K562 (cell line): ENCODE measurements around the gene CRYBG1. TPM values are rescaled to one million over a fixed set of nuclear protein-coding genes. Genes with fewer than 3 reads are reported as not detected.

Experiments used
- ATAC-seq: fragments of 200-7000 bp; cut with Tn5 transposase; 3 replicates; pipeline ENCODE4 v1.9.1; 2020; ENCODE audit warnings: moderate library complexity
- BruUV-seq: library from RNA; stranded (reverse); fragments of 400-500 nt; replicated peaks from 2 replicates; lab custom pipeline; 2021; lab: Mats Ljungman, UMichigan
- CTCF ChIA-PET: fragments of 300-600 bp; formaldehyde crosslinking; extraction: SDS; loops from one replicate; lab custom pipeline; 2021; ENCODE audit warnings: low intra/inter-chr PET ratio; lab: Yijun Ruan, JAX
- POLR2A ChIA-PET: fragments of 300-600, 350-650 bp; sonication (Branson Sonifier 250); formaldehyde crosslinking; extraction: SDS; loops from one replicate; lab custom pipeline; 2021; ENCODE audit warnings: antibody characterized with exemption, inconsistent platforms; lab: Yijun Ruan, JAX
- DNase-seq, 4 experiments: peaks; one replicate each; pipeline versions ENCODE4 v3.0.0 to v3.0.0-alpha.2; 2011 to 2018; ENCODE audit warnings: low spot score in 3 of 4, mixed read lengths in 3 of 4; ENCODE audit errors: extremely low read depth in 1 of 4
- FAIRE-seq: peaks from 2 replicates; lab custom pipeline; 2011; peaks lifted over from hg19 to GRCh38; lab: Jason Lieb, UNC
- H2AFZ ChIP-seq: 2 replicates; pipeline ENCODE4 v1.6.0; 2011; ENCODE audit warnings: low read depth, low read length, control low read depth, inconsistent platforms
- H3K27ac ChIP-seq: fragments of 200-600 bp; 3 replicates; pipeline ENCODE4 v1.8.0; 2011; ENCODE audit warnings: low read depth, mild to moderate bottlenecking, control low read depth, inconsistent platforms, low read length, moderate library complexity, mixed read lengths; ENCODE audit errors: extremely low read depth
- H3K27me3 ChIP-seq, 2 experiments: fragments of 300-600 bp in 1 of 2; 2 replicates in 1 of 2; 3 replicates in 1 of 2; pipeline versions ENCODE4 v1.6.0 to v1.8.0; 2011; ENCODE audit warnings: inconsistent platforms in 2 of 2, low read length in 2 of 2, mild to moderate bottlenecking in 1 of 2, mixed read lengths in 1 of 2, moderate library complexity in 1 of 2; ENCODE audit not compliant: control insufficient read depth in 2 of 2, insufficient read depth in 2 of 2
- H3K36me3 ChIP-seq: fragments of 300-600 bp; 3 replicates; pipeline ENCODE4 v1.8.0; 2011; ENCODE audit warnings: mild to moderate bottlenecking, low read length, inconsistent platforms; ENCODE audit not compliant: control insufficient read depth, insufficient read depth
- H3K4me1 ChIP-seq, 2 experiments: fragments of 200-600 bp in 1 of 2; replicated peaks in 1 of 2; 2 replicates in 1 of 2; 3 replicates in 1 of 2; pipeline versions ENCODE4 v1.5.1 to v1.8.0; 2011; ENCODE audit warnings: inconsistent platforms in 2 of 2, low read length in 2 of 2, mild to moderate bottlenecking in 1 of 2, mixed read lengths in 1 of 2, moderate library complexity in 1 of 2; ENCODE audit not compliant: control insufficient read depth in 2 of 2, insufficient read depth in 2 of 2
- H3K4me2 ChIP-seq: 2 replicates; pipeline ENCODE4 v1.6.1; 2011; ENCODE audit warnings: low read length, control low read depth, inconsistent platforms, mixed read lengths; ENCODE audit not compliant: insufficient read depth
- H3K4me3 ChIP-seq: fragments of 200-600 bp; sonication (generic), shearing (Covaris generic); 2 replicates; pipeline ENCODE4 v1.5.1; 2016; ENCODE audit warnings: control low read depth, inconsistent platforms
- H3K79me2 ChIP-seq: fragments of 200-600 bp; 3 replicates; pipeline ENCODE4 v1.8.0; 2011; ENCODE audit warnings: low read length, inconsistent platforms; ENCODE audit not compliant: control insufficient read depth, insufficient read depth
- H3K9ac ChIP-seq, 2 experiments: 2 replicates each; pipeline versions ENCODE4 v1.6.0 to v1.6.1; 2011; ENCODE audit warnings: low read depth in 2 of 2, low read length in 2 of 2, control low read depth in 1 of 2, inconsistent platforms in 1 of 2, mild to moderate bottlenecking in 1 of 2, mixed read lengths in 1 of 2; ENCODE audit not compliant: insufficient read depth in 1 of 2
- H3K9me1 ChIP-seq: one replicate; pipeline ENCODE4 v1.6.0; 2011; ENCODE audit warnings: inconsistent platforms, mild to moderate bottlenecking, low read length, moderate library complexity; ENCODE audit not compliant: control insufficient read depth, insufficient read depth
- H3K9me3 ChIP-seq: replicated peaks from 2 replicates; pipeline ENCODE4 v1.5.1; 2011; ENCODE audit warnings: low read depth, low read length, inconsistent platforms; ENCODE audit not compliant: control insufficient read depth, insufficient read depth
- H4K20me1 ChIP-seq: replicated peaks from 2 replicates; pipeline ENCODE4 v1.6.1; 2011; ENCODE audit warnings: low read length, inconsistent platforms, mixed read lengths; ENCODE audit not compliant: control insufficient read depth, insufficient read depth
- BHLHE40 ChIP-seq: IDR thresholded peaks from 2 replicates; pipeline ENCODE4 v1.6.1; 2011; ENCODE audit warnings: low read length, improper control_type of control experiment
- CBX2 ChIP-seq: fragments of 200-600 bp; sonication (generic); IDR thresholded peaks from one replicate; pipeline ENCODE4 v1.6.1; 2012; ENCODE audit warnings: mild to moderate bottlenecking, low read length, inconsistent platforms; ENCODE audit not compliant: insufficient read depth, poor library complexity, severe bottlenecking
- CREBBP ChIP-seq: IDR thresholded peaks from one replicate; pipeline ENCODE4 v1.6.1; 2012; ENCODE audit warnings: low read depth, mild to moderate bottlenecking, control low read depth, inconsistent platforms, low read length
- FOXJ3 ChIP-seq: sonication (generic); formaldehyde crosslinking; IDR thresholded peaks from 2 replicates; pipeline ENCODE4 v1.4.0; 2020; ENCODE audit warnings: mild to moderate bottlenecking, missing genetic modification reagents
- HDAC6 ChIP-seq: IDR thresholded peaks from 2 replicates; pipeline ENCODE4 v1.6.1; 2012; ENCODE audit warnings: low read depth, mild to moderate bottlenecking, control low read depth, inconsistent platforms, low read length, moderate library complexity
- PHF20 ChIP-seq: fragments of 450-650 bp; IDR thresholded peaks from 2 replicates; pipeline ENCODE4 v1.6.1; 2018; ENCODE audit not compliant: partially characterized antibody
- ZBTB8A ChIP-seq: fragments of 450-650 bp; IDR thresholded peaks from 2 replicates; pipeline ENCODE4 v1.6.1; 2018; ENCODE audit warnings: mild to moderate bottlenecking, moderate library complexity; ENCODE audit not compliant: partially characterized antibody
- ZNF184 ChIP-seq: sonication (generic); formaldehyde crosslinking; IDR thresholded peaks from 2 replicates; pipeline ENCODE4 v1.5.0; 2020; ENCODE audit warnings: missing genetic modification reagents
- ZNF23 ChIP-seq: fragments of 250-450 bp; sonication (Bioruptor Pico); IDR thresholded peaks from 2 replicates; pipeline ENCODE4 v1.4.0; 2020; ENCODE audit warnings: mild to moderate bottlenecking
- ZNF324 ChIP-seq: fragments of 250-450 bp; sonication (Bioruptor Pico); IDR thresholded peaks from 2 replicates; pipeline ENCODE4 v1.4.0; 2020; ENCODE audit warnings: mild to moderate bottlenecking
- WGBS: fragments of 100-300 bp; shearing (Covaris generic); methylation state at CpG from one replicate; pipeline ENCODE4 v1.1.6; 2016; ENCODE audit warnings: low coverage, mixed read lengths; ENCODE audit not compliant: insufficient coverage; ENCODE audit errors: missing lambda C conversion rate; 5-methylcytosine and 5-hydroxymethylcytosine counted together
- in situ Hi-C: fragments of 300-500 bp; cut with MboI; formaldehyde crosslinking; loops from 4 replicates; pipeline ENCODE4 v1.15.0; 2018; ENCODE audit warnings: inconsistent platforms, mixed read lengths
- intact Hi-C: fragments of 100-400 bp; cut with micrococcal nuclease; formaldehyde crosslinking; loops from 2 replicates; pipeline ENCODE4 v1.14.2; 2022
- polyA plus RNA-seq, 8 experiments: library from polyadenylated mRNA; depleted of rRNA in 4 of 8; stranded (reverse) in 5 of 8; unstranded in 3 of 8; fragments of >200 nt; fragmentation: Nextera tagmentation in 2 of 8; fragmentation: Illumina TruSeq in 1 of 8; extraction: Ambion mirVana in 2 of 8; extraction: Trizol in 1 of 8; gene quantifications; 2 replicates each; pipeline versions ENCODE4 v1.2.1 to v1.2.3, GENCODE V29; 2011 to 2014; ENCODE audit warnings: inconsistent platforms in 1 of 8, missing spikeins in 1 of 8
- total RNA-seq, 7 experiments: library from RNA; depleted of rRNA in 6 of 7; stranded (reverse); fragments of >200 nt in 6 of 7; fragmentation: Illumina TruSeq in 2 of 7; extraction: Trizol in 2 of 7; gene quantifications; 2 replicates each; pipeline versions ENCODE4 v1.2.1 to v1.2.3, GENCODE V29; 2011 to 2021; ENCODE audit warnings: low replicate concordance in 1 of 7
- TF ChIP-seq, protein P1 (sequence below): fragments of 450-650 bp; formaldehyde crosslinking; IDR thresholded peaks from 2 replicates; pipeline ENCODE4 v1.4.0; 2020; ENCODE audit warnings: mild to moderate bottlenecking, moderate library complexity

Gene CRYBG1
- total and polyA plus RNA-seq, 9 of the 15 experiments (the other 6 are each of a cell fraction or from before 2014, with no cell fraction given) = 0.07 to 0.47 (median 0.11) TPM

DNA sequence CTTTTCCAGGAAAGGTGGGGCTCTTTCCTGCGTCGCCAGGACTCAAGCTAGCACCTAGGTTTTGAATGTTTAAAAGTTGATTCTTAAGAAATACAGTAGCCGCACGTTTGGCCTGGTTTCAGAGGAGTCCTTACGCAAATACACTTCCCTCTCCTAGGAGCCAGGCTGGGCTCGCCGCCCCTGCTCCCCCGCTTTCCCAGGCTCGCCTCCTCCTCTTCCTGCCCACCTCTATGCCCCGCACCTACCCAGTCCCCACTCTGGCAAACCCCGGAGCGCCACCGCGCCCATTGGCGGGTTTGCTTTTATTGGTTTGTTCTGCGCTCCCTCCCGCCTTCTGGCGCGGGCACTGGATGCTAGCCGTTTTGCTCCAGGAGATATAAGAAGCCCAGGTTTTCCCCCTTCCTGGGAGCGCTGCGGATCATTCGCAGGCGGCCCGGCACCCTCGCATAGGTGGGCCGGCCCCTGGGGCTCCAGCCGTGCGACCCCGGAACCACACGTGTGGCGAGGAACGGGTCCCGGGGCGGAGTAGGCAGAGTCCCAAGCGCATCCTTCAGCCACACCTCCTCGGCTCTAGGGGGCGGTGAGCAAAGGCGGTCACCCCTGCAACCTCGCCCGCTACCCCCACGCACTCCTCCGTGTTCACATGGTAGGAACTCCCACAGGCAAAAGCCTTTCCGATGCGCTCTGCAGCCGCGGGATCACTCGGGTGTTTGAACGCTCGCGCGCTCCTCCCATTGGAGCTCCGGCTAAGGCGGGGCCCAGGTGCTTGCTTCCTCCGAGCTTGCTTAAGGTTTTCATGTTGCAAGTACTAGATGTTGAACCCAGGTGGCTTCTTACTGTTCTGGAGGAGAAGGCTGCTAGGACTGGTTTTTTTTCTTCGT lies 149.8 kb downstream of the CRYBG1 start:
- H3K27ac ChIP-seq = no peak overlapping the region
- no peaks in the 10 kb centered on the region for H4K20me1 ChIP-seq
- intact Hi-C loops = no loop called here
- FAIRE-seq (no peak), ATAC-seq (peak; percentile 50; the same call in 2 of the 3 replicates), DNase-seq (peak in 1 of 4 experiments; percentile 14)
- no peak overlapping the region for H2AFZ ChIP-seq
- no peaks in the 10 kb centered on the region for H3K36me3 ChIP-seq
- ChIA-PET POLR2A (no interaction called here), CTCF (no interaction called here)
- H3K79me2 ChIP-seq = no peaks in the 10 kb centered on the region
- no TSS peak for BruUV-seq
- H3K4me3 ChIP-seq = no peak overlapping the region
- in situ Hi-C loops = no loop called here
- no peak overlapping the region for H3K9ac ChIP-seq
- H3K4me2 ChIP-seq = no peak overlapping the region
- H3K4me1 ChIP-seq = peaks cover 0 to 24% of the 10 kb centered on the region in 2 experiments; a peak in 2 of 5 replicates
- H3K27me3 ChIP-seq = peaks cover 40 to 49% of the 10 kb centered on the region in 2 experiments
- TF ChIP-seq CBX2 = no peak
- no peak for TF ChIP-seq PHF20
- TF ChIP-seq FOXJ3 (CRISPR knock-in tag) = no peak
- no peak for TF ChIP-seq BHLHE40
- no peak for TF ChIP-seq ZNF324 (CRISPR knock-in tag)
- TF ChIP-seq HDAC6 = no peak
- no peak for TF ChIP-seq CREBBP
- TF ChIP-seq, protein P1, sequence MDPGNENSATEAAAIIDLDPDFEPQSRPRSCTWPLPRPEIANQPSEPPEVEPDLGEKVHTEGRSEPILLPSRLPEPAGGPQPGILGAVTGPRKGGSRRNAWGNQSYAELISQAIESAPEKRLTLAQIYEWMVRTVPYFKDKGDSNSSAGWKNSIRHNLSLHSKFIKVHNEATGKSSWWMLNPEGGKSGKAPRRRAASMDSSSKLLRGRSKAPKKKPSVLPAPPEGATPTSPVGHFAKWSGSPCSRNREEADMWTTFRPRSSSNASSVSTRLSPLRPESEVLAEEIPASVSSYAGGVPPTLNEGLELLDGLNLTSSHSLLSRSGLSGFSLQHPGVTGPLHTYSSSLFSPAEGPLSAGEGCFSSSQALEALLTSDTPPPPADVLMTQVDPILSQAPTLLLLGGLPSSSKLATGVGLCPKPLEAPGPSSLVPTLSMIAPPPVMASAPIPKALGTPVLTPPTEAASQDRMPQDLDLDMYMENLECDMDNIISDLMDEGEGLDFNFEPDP (CRISPR knock-in tag) = no peak
- no peak for TF ChIP-seq ZNF23 (CRISPR knock-in tag)
- no peak for TF ChIP-seq ZBTB8A
- no peak for TF ChIP-seq ZNF184
- H3K9me3 ChIP-seq = no peaks in the 10 kb centered on the region
- H3K9me1 ChIP-seq = no peaks in the 10 kb centered on the region
- WGBS = 48% methylated on average over 45 of the region's 56 CpGs
